HepG2 (cell line): ENCODE measurements around the gene BEGAIN. TPM values are rescaled to one million over a fixed set of nuclear protein-coding genes. Genes with fewer than 3 reads are reported as not detected.

Experiments
- ATAC-seq: fragments of 200-7000 bp; cut with Tn5 transposase; 3 replicates; pipeline ENCODE4 v1.9.1; 2020; ENCODE audit warnings: mild to moderate bottlenecking, moderate library complexity
- BruUV-seq: library from RNA; stranded (reverse); fragments of 400-500 nt; replicated peaks from 2 replicates; lab custom pipeline; 2021; lab: Mats Ljungman, UMichigan
- CTCF ChIA-PET: fragments of 300-600 bp; formaldehyde crosslinking; extraction: SDS; loops from one replicate; lab custom pipeline; 2021; ENCODE audit warnings: low total read pairs, inconsistent platforms, low intra/inter-chr PET ratio; lab: Yijun Ruan, JAX
- POLR2A ChIA-PET: fragments of 350-600 bp; sonication (Branson Sonifier 250); formaldehyde crosslinking; loops from one replicate; lab custom pipeline; 2020; ENCODE audit warnings: antibody characterized with exemption, inconsistent platforms; lab: Yijun Ruan, JAX
- DNase-seq: peaks from one replicate; pipeline ENCODE4 v3.0.0-alpha.2; 2015; ENCODE audit warnings: low spot score
- FAIRE-seq: peaks from 3 replicates; lab custom pipeline; 2011; peaks lifted over from hg19 to GRCh38; lab: Jason Lieb, UNC
- H2AFZ ChIP-seq: one replicate; pipeline ENCODE4 v1.6.1; 2011; ENCODE audit warnings: low read length, inconsistent platforms
- H3K27ac ChIP-seq: fragments of 300-600 bp; 3 replicates; pipeline ENCODE4 v1.8.0; 2011; ENCODE audit warnings: mixed run types, mild to moderate bottlenecking, mixed read lengths, low read length, inconsistent platforms; ENCODE audit not compliant: insufficient read depth; ENCODE audit errors: extremely low read length
- H3K27me3 ChIP-seq, 2 experiments: fragments of 200-600 bp in 1 of 2; 2 replicates in 1 of 2; 3 replicates in 1 of 2; pipeline versions ENCODE4 v1.6.0 to v1.8.0; 2011; ENCODE audit warnings: low read length in 2 of 2, mild to moderate bottlenecking in 2 of 2, moderate library complexity in 2 of 2, inconsistent platforms in 1 of 2; ENCODE audit not compliant: insufficient read depth in 2 of 2, control insufficient read depth in 1 of 2
- H3K36me3 ChIP-seq, 2 experiments: fragments of 200-600 bp in 1 of 2; replicated peaks in 1 of 2; 2 replicates in 1 of 2; 3 replicates in 1 of 2; pipeline versions ENCODE4 v1.5.1 to v1.8.0; 2011; ENCODE audit warnings: low read length in 2 of 2, inconsistent platforms in 1 of 2; ENCODE audit not compliant: insufficient read depth in 2 of 2, control insufficient read depth in 1 of 2
- H3K4me1 ChIP-seq: 2 replicates; pipeline ENCODE4 v1.5.1; 2012; ENCODE audit warnings: low read length, inconsistent platforms; ENCODE audit not compliant: insufficient read depth
- H3K4me2 ChIP-seq: 2 replicates; pipeline ENCODE4 v1.6.0; 2011; ENCODE audit warnings: low read depth, low read length, inconsistent platforms
- H3K4me3 ChIP-seq, 3 experiments: fragments of 200-600 bp in 1 of 3; sonication (generic), shearing (Covaris generic) in 1 of 3; replicated peaks in 1 of 3; 2 replicates each; pipeline ENCODE4 v1.5.1; 2011 to 2016; ENCODE audit warnings: low read length in 3 of 3, inconsistent platforms in 2 of 3, low read depth in 2 of 3, mild to moderate bottlenecking in 2 of 3, control low read depth in 1 of 3, mixed read lengths in 1 of 3; ENCODE audit not compliant: insufficient read depth in 1 of 3
- H3K79me2 ChIP-seq: one replicate; pipeline ENCODE4 v1.6.1; 2011; ENCODE audit warnings: low read length, inconsistent platforms; ENCODE audit not compliant: insufficient read depth
- H3K9ac ChIP-seq: 2 replicates; pipeline ENCODE4 v1.6.0; 2011; ENCODE audit warnings: mild to moderate bottlenecking, low read depth, low read length, inconsistent platforms; ENCODE audit not compliant: insufficient read depth
- H3K9me3 ChIP-seq: 2 replicates; pipeline ENCODE4 v1.5.1; 2012; ENCODE audit warnings: mild to moderate bottlenecking, low read length
- H4K20me1 ChIP-seq: 2 replicates; pipeline ENCODE4 v1.6.0; 2011; ENCODE audit warnings: inconsistent platforms, mild to moderate bottlenecking, low read length, moderate library complexity; ENCODE audit not compliant: insufficient read depth
- KLF6 ChIP-seq: IDR thresholded peaks from 2 replicates; pipeline ENCODE4 v1.8.0; 2016; ENCODE audit warnings: missing biosample characterization, missing genetic modification reagents
- PAXIP1 ChIP-seq: sonication (generic); formaldehyde crosslinking; conservative IDR thresholded peaks from 2 replicates; pipeline ENCODE4 v1.4.0; 2020; ENCODE audit warnings: mild to moderate bottlenecking, missing genetic modification reagents, moderate library complexity
- ZNF781 ChIP-seq: sonication (generic); formaldehyde crosslinking; IDR thresholded peaks from 2 replicates; pipeline ENCODE4 v1.5.1; 2020; ENCODE audit warnings: borderline replicate concordance, mild to moderate bottlenecking, missing genetic modification reagents; ENCODE audit errors: not compliant biosample characterization
- WGBS: methylation state at CpG from one replicate; pipeline ENCODE4 v1.1.6; 2017; ENCODE audit warnings: low lambda C conversion rate; 5-methylcytosine and 5-hydroxymethylcytosine counted together
- in situ Hi-C: cut with HindIII; loops from 2 replicates; pipeline ENCODE4 v1.10.0; 2017; ENCODE audit warnings: low pct_unique_long_range_greater_than_20kb; ENCODE audit not compliant: extremely low pct_ligation_motif_present
- intact Hi-C: fragments of 100-400 bp; cut with micrococcal nuclease; formaldehyde crosslinking; loops from one replicate; pipeline ENCODE4 v1.10.0; 2022; ENCODE audit not compliant: unreplicated experiment
- polyA plus RNA-seq, 8 experiments: library from polyadenylated mRNA; depleted of rRNA in 3 of 8; stranded (reverse) in 7 of 8; unstranded in 1 of 8; fragments of >200 nt; fragmentation: Illumina TruSeq in 4 of 8; extraction: Trizol in 4 of 8; gene quantifications; 2 replicates each; pipeline versions ENCODE4 v1.2.1 to v1.2.3, GENCODE V29; 2011 to 2016; ENCODE audit warnings: low read depth in 4 of 8, missing spikeins in 1 of 8, mixed read lengths in 1 of 8; ENCODE audit not compliant: insufficient read depth in 1 of 8
- total RNA-seq, 5 experiments: library from RNA; depleted of rRNA; stranded (reverse); fragments of >200 nt; fragmentation: Illumina TruSeq; extraction: Trizol; gene quantifications; 2 replicates each; pipeline ENCODE4 v1.2.3, GENCODE V29; 2016; ENCODE audit warnings: low read depth in 1 of 5

Gene BEGAIN
- total and polyA plus RNA-seq, 2 of the 13 experiments (the other 11 are each of a cell fraction or from before 2014, with no cell fraction given): not detected

- ATAC-seq (no peak), DNase-seq (no peak), FAIRE-seq (no peak)
- TF ChIP-seq KLF6 (CRISPR knock-in tag): no peak
- no peak for TF ChIP-seq ZNF781 (CRISPR knock-in tag)
- no peak for TF ChIP-seq PAXIP1 (CRISPR knock-in tag)
- CTCF ChIA-PET: no interaction called here
- in situ Hi-C loops (no loop called here), intact Hi-C loops (no loop called here)
- Histone ChIP-seq H3K79me2 (no peaks in the 10 kb centered on the region), H3K4me2 (no peak overlapping the region), H3K9ac (no peak overlapping the region), H4K20me1 (no peaks in the 10 kb centered on the region), H2AFZ (no peak overlapping the region), H3K27ac (no peak overlapping the region), H3K27me3 (peaks cover 11 to 82% of the 10 kb centered on the region in 2 experiments), H3K4me1 (no peaks in the 10 kb centered on the region), H3K36me3 (no peaks in the 10 kb centered on the region), H3K9me3 (no peaks in the 10 kb centered on the region), H3K4me3 (no peak overlapping the region)
- POLR2A ChIA-PET: no interaction called here
- 7% methylated on average over 3 of the region's 10 CpGs for WGBS
- BruUV-seq: no TSS peak
These were observed 5.3 kb upstream of the BEGAIN start for GRCh38 chr14:100592461-100592891.
